Activated gamma-delta T cell (primary cell): ENCODE data around the gene EPHA4.

ENCODE experiments used
- DNase-seq: peaks from one replicate; lab custom pipeline; 2025; lab: John Stamatoyannopoulos, UW

EPHA4 gene

GRCh38 chr2:221392228-221392881 is 179.7 kb downstream of the EPHA4 start:
- no peak for DNase-seq

GRCh38 chr2:221390878-221391277 is 181.2 kb downstream of the EPHA4 start:
- no peak for DNase-seq

GRCh38 chr2:221389904-221390303 is 182.2 kb downstream of the EPHA4 start:
- no peak for DNase-seq

DNA sequence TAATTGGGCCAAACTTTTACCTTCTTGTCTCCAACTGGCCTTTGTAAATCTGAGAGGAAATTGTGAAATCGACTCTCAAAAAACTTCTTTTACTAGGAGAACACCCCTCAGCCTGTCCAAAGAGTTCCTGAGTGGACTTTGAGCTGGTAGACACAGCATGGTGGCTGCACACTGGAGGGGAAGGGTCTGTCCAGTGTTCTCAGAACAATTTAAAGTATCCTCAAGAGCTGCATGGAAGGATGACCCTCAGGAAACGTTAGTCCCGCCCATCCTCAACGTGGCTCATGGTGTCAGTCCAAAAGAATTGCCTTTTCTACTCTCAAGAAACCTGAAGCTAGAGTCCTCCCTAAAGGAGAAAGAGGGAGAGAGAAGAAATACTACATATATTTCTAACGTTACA is 182.7 kb downstream of the EPHA4 start:
- DNase-seq = no peak

DNA sequence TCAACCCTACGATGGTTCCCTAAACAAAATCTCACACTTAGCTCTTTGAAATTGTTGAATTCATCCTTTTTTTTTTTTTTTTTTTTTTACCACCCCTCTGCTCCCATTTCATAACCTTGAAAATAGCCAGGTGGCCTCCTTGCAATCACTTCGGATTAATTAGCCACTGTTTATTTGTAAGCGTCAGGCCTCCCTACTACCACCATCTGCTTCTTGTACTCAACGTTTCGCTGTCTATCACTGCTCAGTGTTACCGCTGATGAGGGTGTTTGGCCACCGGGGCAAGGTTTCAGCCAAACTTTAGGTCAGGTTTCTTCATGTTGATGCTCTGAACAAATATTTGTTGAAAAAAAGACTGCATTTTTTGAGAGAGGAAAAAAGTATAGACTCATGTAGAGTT is 183.2 kb downstream of the EPHA4 start:
- no peak for DNase-seq

GRCh38 chr2:221385716-221386115 is 186.4 kb downstream of the EPHA4 start:
- DNase-seq = no peak

DNA sequence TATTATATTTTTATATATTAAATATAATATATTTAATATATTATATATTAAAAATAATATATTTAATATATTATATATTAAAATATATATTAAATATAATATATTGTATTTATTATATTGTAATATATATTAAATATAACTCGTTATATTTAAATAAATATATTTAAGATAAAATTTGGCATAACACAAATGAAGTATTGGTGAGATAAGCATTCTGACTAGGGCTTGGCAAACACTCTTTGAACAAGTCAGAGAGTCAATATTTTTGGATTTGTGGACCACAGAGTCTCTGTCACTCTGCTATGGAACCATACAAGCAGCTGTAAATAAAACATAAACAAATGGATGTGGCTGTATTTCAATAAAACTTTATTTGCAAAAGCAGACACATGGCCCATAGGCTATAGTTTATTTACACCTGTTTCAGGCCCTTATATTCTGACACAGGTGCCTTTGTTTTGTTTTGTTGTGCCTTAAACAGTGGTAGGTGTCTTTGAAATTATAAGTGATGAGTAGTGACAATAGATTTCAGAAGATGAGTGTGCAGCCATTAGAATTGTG is 190.1 kb downstream of the EPHA4 start:
- no peak for DNase-seq

DNA sequence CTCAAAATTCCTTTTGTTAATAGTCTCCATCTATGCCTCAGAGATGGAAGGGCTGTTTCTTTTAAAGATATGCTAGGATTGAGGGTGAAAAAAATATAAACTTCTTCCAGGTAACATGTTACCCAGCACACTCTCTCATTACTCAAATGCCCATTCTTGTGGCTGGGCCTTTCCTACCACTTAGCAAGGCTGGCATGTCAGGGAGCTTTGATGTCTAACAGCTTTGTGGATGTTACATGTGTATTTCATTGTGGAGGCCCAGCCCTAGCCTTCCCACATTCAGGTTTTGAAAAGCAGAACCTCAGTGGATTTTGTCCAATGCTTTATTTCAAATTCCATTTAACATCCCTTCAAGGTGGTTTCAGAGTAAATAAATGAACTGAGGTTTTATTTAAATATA is 191.4 kb downstream of the EPHA4 start:
- no peak for DNase-seq

- no peak for DNase-seq
Observed at GRCh38 chr2:221380062-221380461, 192.0 kb downstream of the EPHA4 start.

DNA sequence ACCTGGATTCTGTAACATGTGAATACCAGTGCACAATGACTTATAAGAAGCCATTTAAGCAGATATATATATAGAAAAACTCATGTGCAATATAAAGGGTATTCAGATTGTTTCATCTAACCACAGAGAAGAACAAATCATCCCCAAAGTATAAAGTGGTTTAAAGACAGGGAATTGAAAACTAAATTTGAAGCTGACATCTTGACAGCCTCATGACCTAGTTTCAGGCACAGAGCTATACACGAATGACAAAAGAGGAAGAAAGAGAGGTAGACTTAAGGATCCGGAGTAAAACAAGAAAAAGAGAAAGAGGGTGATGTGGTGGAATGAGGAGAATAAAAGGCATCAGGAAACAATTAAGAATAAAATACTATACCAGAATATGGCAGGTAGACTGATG is 194.5 kb downstream of the EPHA4 start:
- DNase-seq = no peak

- DNase-seq = no peak
Observed at GRCh38 chr2:221377066-221377465, 195.0 kb downstream of the EPHA4 start.

DNA sequence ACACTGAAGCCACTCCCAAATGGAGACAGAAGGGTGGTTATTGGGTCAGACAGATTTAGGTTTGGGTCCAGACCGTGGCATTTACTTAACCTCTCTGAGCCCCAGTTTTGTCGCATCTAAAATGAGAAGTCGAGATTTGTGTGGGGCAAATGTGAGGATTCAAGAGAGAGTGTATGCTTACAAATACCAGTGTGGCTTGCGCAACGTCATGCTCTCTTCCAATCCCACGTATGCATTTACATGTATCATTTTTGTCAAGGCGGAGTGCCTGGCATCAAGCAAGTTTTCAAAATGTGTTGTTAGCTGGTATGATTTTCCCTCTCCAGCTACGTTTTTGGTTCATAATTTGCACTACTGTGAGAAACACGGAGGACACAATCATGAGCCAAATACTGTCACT is 197.9 kb downstream of the EPHA4 start:
- no peak for DNase-seq

- DNase-seq = no peak
Observed at GRCh38 chr2:221372907-221373306, 199.2 kb downstream of the EPHA4 start.

DNA sequence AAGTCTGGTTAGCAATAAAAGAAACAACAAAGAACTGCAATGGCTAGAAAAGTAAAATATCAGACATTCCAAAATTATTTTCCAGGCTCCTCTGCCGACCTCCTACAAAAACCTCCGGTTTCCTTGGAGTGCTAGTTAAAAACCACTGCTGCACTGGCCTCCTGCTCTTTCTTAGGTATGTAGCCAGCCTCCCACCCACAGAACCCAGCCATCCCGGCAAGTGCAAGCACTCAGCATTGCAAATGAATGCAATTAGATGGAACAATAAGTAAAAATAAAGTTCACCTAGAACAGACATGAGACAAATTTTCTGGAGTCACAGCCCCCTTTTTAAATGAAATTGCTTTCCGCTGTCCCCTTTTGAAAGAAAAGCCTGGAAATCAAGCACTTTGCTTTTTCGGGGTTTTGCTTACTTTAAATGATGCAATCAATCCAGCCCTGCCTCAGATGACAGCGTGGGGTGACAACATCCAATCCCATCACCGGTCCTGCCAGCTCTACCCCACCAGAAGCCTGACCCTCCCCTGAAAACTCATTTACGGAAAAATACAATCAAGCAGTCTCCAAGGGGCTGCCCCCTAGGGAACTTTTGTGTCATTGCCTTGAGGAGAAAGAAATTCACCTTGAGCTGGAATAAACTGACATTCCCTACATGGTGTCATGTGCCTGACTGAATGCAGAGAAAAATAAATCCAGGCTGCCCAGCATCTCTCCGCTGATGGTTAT is 199.8 kb downstream of the EPHA4 start:
- DNase-seq = no peak

GRCh38 chr2:221371347-221371746 is 200.8 kb downstream of the EPHA4 start:
- no peak for DNase-seq

DNA sequence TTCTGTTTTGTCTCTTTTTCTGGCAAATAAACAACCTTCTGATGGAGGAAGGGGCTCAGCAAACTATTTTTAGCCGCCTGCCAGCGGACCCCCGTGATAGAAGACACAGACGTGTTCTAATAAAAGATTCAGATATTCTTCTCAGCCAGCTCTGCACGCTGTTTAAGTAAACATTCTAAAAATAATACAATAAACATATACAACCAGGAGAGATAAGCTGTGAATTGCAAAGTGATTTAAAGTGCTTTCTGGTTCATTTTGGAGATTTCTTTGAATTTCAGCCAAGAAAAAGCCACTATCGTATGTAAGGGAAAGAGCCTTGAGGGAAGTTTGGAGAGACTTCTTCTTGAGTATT is 201.3 kb downstream of the EPHA4 start:
- DNase-seq = no peak

GRCh38 chr2:221370076-221370856 is 201.8 kb downstream of the EPHA4 start:
- no peak for DNase-seq
